GM21619 (cell line): ENCODE data around the gene FAM181A.

Experiments used
- ATAC-seq: cut with Tn5 transposase; IDR thresholded peaks from one replicate; pipeline ENCODE4 v1.9.1; 2021; ENCODE audit not compliant: unreplicated experiment

Gene FAM181A

DNA sequence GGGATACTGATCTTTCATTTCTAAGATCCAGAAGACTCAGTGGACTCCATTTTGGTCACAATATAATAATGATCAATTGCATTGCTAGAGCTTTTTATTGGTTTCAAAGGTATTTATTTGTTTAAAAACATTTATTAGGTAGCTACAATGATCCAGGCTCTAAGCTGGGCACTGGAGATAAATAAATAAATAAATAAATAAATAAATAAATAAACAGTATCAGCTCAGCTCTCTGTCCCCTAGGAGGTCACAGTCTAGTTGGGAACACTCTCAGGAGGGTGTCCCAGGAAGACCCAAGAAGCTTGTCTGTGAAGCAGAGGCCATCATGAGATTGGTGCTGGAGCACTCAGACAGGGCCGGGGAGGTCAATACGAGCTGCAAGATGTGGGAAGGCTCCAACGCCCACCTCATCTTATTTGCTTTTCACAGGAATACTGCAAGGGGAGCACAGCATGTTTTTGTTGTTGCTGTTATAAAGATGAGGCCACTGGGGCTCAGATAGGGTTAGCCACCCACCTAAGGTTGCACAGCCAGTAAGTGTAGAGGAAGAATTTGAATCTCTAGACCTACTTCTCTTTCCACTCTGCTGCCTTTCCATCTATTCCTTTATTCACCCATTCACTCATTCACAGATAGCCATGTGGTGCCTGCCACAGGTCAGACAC, 33.8 kb downstream of the FAM181A start:
- no peak for ATAC-seq

DNA sequence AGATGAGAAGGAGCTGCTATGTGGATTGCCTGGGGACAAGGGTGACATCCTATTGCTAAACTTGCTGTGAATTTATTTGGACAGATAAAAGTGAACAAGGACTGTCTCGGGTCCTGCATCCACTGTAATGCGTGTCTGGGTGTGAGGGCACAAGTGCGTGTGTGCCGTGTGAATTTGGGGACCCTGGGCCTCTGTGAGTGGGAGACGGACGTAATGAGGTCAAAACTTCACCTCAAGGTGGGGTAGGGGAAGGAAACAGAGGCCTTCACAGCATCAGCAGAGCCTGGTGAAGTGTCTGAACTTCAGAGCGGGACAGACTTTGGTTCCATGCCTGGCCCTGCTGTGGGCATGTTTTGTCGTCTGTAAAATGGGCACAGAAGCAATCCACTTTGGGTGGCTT, 34.5 kb downstream of the FAM181A start:
- ATAC-seq: no peak

DNA sequence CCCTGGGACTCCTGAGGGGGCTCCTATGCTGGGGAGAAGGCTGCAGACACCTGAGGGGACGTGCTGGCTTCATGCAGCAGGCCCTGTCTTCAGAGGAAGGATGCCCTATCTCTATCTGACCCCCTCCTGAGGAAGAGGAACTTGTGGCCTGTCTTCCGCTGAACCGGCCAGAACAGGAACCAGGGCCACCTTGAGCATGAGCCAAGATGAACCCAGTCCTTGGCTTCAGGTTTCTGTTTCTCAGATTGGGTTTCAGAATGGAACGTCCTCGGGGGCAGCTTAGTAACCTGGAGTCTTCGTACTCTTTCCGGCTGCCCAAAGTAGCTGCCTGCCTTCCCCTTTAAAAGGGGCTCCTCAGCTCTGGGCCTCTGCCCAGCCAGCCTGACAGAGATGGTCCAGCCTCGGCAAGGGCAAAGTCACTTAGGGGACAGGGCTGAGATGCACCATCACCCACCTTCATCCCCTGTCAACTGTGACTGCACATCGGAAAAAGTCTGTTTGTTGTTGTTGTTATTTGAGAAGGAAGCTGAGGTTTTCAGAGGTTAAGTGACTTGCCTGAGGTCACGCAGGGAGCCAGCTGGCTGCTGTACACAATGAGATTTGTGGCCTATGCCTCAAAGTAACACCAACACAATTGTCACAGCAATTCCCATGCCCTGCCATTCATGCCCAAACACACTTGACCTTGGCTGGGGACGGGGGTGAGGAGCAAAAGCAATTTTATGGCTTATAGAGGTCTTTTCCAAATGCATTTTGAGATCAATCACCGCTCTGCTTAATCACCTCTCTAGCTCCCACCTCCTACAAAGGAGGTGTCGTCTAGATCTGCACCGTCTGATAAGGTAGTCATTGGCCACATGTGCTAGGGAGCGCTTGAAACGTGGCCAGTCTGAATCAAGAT, 35.8 kb downstream of the FAM181A start:
- peak; percentile 54 for ATAC-seq

DNA sequence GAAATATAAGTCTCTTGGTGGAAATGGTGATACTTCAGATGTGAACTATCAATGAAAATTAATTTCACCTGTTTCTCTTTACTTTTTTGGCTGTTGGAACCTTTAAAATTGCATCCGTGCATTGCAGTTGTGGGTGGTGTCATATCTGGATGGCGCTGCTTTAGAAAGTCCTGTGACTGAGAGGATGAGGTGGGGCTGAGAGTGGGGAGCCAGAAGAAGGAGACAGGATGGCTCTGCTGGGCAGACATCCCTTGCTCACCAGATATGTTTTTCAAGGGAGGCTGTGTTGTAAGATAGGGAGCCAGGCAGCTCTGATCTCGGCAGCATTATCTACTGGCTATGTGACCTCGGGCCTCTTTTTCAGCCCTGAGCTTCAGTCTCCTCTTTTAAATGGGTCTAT, 36.5 kb downstream of the FAM181A start:
- ATAC-seq: no peak

DNA sequence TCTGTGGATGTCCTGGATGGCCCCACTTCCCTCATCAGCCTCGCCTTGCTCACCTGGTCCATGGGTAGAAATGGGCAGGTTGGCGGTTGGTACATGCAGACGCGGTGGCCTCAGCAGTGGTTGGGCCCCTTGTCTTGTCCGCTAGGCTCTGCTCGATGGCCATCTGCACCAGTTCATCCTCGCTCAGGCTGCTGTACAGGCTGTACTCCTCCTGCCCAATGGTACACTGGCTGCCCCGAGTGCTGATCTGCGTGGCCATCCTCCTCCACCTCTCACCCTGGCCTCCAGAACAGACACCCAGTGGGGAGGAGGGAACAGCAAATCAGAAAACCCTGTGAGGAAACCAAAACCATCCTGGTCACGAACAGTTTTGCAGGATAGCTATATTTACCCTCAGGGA, 37.1 kb downstream of the FAM181A start:
- no peak for ATAC-seq

DNA sequence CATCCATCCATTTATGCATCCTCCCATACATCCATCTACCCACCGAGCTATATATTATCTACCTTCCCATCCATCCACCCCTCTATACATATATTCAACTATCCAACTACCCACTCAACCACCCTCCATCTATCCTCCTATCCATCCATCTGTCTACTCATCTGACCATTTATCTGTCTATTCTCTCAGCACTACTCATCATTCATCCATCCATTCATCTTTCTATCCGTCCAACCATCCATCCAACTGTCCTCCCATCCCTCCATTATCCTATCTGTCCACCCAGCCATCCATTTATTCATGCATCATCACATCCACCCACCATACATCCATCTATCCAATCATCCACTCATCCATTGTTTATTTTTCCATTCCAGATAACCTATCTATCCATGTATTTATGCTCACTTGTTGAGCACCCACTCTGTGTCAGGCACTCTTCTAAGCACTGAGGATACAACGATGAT, 37.7 kb downstream of the FAM181A start:
- ATAC-seq: no peak

DNA sequence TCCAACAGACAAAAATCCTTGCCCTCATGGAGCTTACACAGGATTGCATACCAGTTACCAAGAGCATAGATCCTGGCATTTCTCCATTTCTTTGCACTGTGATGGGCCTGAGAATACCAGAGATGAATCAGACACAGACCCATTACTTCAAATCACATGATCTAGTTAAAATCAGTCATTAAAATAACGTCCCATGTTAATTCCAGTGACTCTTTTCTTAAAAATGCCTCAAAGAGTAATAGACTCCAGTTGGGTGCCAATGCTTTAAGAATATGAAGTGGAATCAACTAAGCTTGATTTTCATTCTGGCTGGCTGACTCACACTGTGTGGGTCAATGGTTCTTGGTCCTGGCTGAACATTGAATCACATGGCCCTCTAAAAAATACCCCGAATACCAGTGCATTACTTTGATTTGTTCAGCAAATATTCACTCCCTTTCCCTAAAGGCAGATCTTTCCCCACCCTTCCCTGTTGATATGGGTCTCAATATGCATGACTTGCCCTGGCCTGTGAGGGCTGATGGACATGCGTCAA, 38.2 kb downstream of the FAM181A start:
- no peak for ATAC-seq

DNA sequence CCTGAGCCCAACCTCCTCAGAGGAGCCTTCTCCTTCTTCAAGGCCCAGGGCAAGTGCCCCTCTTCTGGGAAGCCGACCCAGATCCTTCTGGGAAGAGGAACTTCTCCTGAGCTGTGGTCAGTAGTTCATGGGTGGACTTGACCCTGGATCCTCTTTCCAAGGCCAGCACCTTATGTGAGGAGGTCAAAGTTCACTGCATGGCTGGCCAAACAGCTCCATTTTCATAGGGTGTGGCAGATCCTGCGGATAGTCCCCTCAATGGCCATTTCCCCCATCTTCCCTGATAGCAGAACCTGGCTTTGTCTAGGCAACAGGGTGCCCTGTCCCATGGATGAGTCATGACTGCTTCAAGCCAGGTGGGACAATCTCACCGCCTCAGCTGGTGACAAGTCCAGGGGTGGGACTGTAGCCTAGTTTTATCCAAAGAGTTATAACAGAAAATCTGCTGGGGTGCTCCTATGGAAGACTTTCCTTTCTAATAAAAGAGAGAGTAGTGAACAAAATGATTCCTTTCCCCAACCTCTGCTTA, 38.9 kb downstream of the FAM181A start:
- ATAC-seq: no peak

DNA sequence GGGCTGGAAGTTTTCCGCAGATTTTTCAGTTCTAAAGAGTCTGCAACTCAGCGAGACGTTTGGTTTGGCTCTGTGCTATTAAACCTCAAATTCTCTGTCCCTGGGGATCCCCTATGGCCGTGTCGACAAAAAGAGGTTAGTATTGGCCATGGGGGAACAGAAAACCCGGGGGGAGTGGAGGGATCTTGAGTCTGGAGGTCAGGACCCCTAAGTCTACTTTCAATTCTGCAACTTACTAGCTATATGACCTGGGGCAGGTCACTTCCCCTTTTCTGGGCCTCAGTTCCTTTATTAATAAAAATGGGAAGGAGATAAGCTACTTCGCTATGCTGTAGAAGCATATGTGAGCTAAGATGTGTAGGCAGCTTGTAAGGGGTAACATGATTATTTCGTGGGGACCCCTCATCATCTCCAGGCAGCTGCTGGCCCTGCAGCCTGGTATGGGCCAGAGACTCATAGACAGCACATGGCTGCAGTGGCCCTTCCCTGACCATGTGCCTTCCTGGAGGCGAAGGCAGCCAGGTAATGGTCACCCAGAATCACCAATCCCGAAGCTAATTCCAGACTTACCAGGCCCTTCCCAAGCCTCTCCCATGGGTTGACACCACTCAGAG, 40.6 kb downstream of the FAM181A start:
- ATAC-seq: peak; percentile 38

DNA sequence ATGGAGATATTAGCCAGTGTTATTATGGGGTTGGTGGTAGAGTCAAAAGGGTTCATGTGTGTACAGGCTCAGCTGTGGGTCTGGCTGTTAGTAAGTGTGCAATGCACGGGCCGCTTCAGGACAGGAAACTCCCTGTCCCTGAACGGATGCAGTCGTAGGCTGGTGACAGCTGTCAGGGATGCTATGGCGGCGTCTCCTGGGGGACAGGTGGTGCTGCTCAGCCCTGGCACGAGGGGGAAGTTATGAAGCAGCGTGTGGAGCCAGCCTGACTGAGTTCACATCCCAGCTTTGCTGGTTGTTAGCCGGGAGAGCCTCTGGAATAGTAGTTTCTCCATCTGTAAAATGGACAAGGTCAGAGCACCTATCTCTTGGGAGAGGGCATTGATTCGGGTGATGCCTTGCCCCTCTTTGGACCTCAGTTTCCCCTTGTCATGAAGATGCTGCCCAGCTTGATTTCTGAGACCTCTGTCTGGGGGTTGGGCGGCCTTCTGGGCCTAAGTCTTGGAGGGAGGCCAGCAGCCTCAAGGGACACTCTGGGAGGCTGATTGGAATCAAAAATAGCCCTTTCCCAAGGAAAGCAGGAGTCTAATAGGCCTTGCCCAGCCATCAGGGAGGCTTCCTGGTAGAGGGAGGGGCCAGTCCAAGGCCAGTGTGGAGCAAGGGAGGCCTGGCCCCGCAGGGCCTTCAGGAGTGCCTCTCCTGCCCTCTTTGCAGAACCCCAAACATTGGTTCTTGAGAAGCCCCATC, 42.1 kb downstream of the FAM181A start:
- no peak for ATAC-seq

DNA sequence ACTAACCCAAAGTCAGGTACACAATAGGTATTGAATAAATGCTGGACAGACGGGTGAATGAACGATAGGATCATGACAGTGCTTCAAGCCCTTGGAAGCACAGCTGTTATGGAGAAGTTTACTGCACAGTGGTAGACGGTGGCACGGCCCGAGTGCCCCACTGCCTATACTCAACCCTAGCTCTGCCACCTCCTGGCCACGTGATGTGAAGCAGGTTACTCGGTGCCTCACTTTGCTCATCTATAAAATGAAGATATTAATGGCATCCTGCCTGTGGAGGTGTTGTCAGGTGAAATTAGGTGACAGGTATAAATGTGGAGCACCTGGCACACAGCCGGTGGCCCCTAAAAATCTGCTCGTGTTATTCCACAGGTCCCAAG, 43.4 kb downstream of the FAM181A start:
- ATAC-seq: peak; percentile 21

DNA sequence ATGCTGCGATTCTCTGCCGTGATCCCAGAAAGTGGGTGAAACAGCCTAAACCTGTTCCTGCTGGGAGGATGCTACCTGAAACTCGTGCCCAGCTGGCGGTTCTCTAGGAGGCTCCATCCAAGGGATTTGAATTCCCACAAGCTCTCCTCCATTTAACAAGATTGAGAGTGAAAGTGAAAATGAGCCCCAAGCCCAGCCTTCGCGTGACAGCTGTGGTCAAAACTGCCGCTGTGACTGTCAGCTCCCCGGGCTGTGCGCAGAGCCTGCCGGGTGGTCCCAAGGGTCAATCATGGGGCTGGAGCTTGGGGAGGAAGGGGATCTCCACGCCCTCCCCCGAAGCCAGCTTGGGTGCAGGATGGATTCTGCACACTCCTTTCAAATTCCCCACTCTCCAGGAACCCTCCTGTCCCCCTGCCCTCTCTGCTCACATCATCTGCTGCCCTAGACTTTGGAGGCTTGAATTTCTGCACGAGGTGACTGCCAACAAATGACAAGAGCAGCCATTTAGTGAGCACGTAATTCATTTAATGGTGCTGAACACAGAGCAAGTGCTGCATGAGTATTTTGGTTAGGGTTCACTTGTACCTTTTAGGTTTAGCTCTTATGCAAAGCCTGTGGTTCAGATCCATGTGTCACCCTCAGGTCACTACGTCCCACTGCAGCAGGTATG, 44.0 kb downstream of the FAM181A start:
- peak; percentile 37 for ATAC-seq

DNA sequence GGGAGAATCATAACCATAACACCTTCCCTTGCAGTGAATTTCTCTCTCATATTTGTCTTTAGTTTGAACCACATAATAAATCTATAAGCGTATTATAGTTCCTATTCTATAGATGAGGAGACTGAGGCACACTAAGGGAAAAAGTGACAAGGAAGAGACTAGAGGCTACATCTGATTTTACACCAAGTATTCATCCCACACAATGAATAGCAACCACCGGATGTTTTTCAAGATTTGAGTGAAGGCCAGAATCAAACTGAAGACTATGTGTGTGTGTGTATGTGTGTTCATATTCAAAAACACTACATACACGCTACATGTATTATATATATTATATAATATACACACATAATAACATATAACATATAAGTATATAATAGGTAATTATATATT, 44.5 kb downstream of the FAM181A start:
- ATAC-seq: no peak

DNA sequence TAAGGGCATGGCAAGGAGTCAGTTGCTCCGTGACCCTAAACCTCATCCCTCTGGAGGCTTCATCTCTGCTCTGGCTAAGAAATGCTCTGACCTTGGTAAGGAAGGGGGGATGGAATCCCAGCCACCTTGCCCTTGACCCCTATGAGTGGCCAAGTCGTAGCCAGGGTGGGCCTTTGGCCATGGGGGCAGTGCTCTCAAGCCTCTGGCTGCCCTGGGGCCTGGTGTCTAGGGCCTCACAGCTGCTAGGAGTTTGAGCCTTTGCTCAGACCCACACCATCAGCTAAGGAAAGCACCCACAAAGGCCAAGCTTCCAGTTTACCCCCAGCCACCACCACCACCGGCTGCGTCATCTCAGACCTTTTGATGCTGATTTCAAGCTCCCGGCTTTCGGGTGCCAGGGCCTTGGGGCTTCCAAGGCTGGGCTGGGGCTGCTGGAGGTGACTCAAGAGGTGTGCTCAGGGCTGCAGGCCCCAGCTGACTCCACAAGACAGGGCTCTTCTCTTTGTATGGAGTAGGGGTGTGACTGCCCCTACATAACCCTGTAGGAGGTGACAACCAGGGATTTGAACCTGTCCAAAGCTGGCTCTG, 45.6 kb downstream of the FAM181A start:
- ATAC-seq: no peak

DNA sequence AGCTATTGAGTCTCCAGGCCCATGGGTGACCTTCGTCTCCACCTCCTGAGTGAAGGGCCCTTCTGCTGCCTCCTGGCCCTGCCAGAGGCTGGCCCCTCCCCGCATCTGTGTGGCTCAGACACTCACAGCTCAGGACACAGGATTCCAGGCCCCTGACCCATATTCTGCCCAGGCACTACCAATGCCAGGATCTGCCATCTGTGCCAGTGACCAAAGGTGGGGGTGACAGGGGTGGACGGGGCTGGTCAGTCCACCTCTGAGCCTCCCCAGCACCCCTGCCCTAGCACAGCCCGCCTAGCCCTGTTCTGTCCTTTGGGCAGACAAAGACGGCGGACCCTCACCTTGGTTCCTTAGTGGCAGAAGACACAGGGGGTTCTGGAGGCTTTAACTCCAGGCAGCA, 46.5 kb downstream of the FAM181A start:
- ATAC-seq: no peak

DNA sequence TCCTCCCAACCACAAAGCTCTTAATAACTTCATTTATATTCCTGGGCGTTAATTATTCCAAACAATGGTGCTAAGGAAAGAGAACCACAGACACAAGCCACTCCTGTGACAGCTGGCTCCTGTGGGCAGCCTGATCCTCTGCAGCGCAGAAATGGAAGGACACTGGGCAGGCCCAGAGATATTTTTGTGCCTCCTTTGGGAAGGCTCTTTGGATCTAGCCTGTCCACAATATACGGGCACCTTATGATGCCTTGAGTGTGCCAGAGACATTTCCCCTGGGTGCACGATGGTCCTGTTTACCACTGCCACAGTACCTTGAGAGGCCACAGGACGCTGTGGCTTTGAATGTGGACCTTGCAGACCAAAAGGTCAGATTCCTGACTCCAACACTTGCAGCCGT, 47.2 kb downstream of the FAM181A start:
- no peak for ATAC-seq

DNA sequence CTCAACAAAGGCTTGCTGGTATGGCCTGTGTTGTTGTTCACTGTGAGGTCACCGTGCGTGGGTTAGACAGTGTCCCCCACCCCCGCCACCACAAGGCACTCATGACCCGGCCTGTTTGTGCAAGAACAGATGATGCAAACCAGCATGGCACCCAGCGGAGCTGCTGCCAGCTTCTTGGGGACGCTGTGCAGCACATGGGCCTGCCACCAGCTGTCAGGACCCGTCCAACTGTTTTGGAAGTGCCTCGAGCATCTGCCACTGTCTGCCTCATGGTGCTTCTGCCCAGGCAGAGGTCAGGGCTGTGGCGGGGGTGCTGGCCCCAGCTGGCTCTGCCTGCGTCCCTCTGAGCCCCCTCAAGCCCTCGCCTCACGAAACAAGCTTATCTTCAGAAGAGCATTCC, 47.7 kb downstream of the FAM181A start:
- no peak for ATAC-seq

DNA sequence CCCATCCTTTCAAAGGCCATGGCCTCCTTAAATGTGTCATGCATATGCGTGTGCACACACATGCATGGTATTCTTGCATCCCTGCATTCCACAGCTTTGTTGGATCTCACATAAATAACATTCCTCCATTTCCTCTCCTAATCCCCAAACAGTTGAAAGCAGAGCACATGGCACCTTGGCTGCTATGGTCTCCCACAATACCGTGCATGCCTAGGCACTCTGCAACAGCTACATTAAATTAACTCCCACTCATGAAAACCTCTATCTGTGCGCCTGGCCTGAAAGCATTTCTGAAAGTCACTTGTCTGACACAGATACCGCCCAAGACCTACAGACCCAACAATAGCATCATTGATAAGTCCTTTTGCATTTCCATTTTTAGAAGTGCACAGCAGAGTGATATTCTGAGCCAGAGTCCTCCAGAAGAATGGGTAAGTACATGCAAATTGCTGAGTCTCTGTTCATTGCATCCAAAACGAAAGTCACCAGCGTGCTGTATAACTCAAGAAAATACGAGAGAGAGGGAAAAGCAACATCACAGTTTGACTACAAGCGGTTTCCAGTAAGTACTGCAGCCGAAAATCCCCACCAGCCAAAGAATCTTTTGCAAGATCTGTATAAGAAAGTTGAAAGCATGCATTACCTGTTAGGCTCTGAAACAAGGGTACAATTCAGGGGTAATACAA, 48.8 kb downstream of the FAM181A start:
- peak; percentile 60 for ATAC-seq

DNA sequence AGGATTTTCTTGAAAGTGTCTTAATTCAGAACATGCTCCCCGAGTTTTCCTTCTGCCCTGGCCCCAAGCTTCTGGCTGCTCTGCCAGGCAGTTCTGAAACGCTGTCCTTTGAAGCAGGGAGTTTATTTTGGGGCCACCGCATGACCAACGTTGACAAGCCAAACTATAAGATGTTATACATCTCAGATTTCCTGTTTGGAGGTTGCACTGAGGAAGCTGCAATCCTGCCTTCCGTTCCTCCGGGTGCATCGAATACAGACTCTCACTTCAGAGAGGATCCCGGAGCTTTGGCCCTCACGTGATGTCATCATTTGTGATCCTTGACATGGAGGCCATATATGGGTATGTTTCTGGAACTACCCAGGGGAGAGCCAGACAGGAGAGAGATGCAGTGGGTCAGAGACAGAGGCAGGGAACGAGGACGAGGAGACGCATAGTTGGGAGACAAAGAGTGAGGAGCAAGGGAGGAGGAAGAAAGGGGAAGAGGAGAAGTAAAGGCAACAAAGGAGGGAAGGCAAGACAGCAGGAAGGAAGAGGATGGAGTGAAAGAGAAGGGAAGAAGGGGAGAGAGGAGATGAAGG, 49.4 kb downstream of the FAM181A start, which contains the start of gene ASB2:
TSS of gene ASB2 (minus strand) at position 94 of the 581 bp plus-strand sequence. CDS start 12,031 bp downstream, outside the sequence.
- peak; percentile 20 for ATAC-seq
